ENCODE results near the gene AGBL4.

DNA sequence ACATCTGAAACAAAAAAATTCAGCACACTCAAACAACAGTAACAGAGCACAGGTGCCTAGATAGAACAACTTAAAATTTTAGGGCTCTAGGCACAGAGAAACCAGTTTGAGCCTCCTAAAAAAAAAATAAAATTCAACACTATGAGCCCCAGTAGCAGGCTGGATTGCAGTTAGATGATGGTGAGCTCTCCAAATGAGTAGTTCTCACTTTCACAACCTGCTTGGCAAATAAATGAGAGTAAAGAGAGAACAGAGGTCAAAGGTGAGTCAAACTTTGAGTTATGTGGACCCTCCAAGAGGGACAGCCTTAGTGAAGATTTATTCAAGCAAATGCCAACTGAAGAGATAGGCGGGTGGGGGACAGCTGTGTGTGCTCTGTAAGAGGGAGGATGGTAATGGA lies 1250.6 kb downstream of the AGBL4 start:
- no peak for TF ChIP-seq GATA2 (IDR thresholded peaks at IDR 0.05; ENCODE audit: low read depth, low read length)
- no peak for TF ChIP-seq GATA3 (IDR thresholded peaks at IDR 0.05; ENCODE audit: low read depth, low read length)

Data from SH-SY5Y (cell line).